ENCODE data around the gene CACYBP.

CACYBP gene

GRCh38 chr1:174999936-175000696 lies at the start of gene CACYBP:
Gene CACYBP (plus strand): TSS chr1:174999947. CDS start chr1:175000181, 234 bp downstream.
- CTCF ChIA-PET: interaction anchor here (0.9 to 5.9 kb wide), 9 partner anchors 10 to 783 kb away, joined by 3 to 58 read pairs (median 5); no protein-coding TSS in a partner anchor
- POLR2A ChIA-PET: interaction anchor here (1.0 to 2.5 kb wide), 5 partner anchors 17 to 738 kb away, joined by 3 to 12 read pairs (median 7); partner anchors contain the start of gene MRPS14
- no peak for TF ChIP-seq CTCF (IDR thresholded peaks at IDR 0.05; ENCODE audit: control extremely low read depth, extremely low read depth, low read depth, missing control alignments)
- no peak for DNase-seq (ENCODE audit: extremely low spot score)

- no peak for TF ChIP-seq CTCF (IDR thresholded peaks at IDR 0.05; ENCODE audit: control extremely low read depth, extremely low read depth, low read depth, missing control alignments)
- CTCF ChIA-PET: interaction anchor here (1.1 to 2.2 kb wide), 8 partner anchors 8 to 45 kb away, joined by 3 to 8 read pairs (median 6); no protein-coding TSS in a partner anchor
- no peak for DNase-seq (ENCODE audit: extremely low spot score)
- POLR2A ChIA-PET: interaction anchor here (1.0 kb wide), 1 partner anchor 14 kb away, joined by 6 read pairs; no protein-coding TSS in a partner anchor
Measured at GRCh38 chr1:174953285-174954072, 46.3 kb upstream of the CACYBP start.

GRCh38 chr1:174954073-174954460 lies 45.7 kb upstream of the CACYBP start:
- DNase-seq (ENCODE audit: extremely low spot score): no peak
- ChIA-PET CTCF (interaction anchor here (1.0 to 2.2 kb wide), 9 partner anchors 8 to 45 kb away, joined by 3 to 8 read pairs (median 5); no protein-coding TSS in a partner anchor), POLR2A (no interaction called here)
- no peak for TF ChIP-seq CTCF (IDR thresholded peaks at IDR 0.05; ENCODE audit: control extremely low read depth, extremely low read depth, low read depth, missing control alignments)

GRCh38 chr1:174954671-174955669 lies 44.8 kb upstream of the CACYBP start:
- POLR2A ChIA-PET: no interaction called here
- TF ChIP-seq CTCF (IDR thresholded peaks at IDR 0.05; ENCODE audit: control extremely low read depth, extremely low read depth, low read depth, missing control alignments): no peak
- DNase-seq (ENCODE audit: extremely low spot score): no peak
- CTCF ChIA-PET: interaction anchor here (1.0 to 2.0 kb wide), 8 partner anchors 9 to 41 kb away, joined by 3 to 8 read pairs (median 5); no protein-coding TSS in a partner anchor

- ChIA-PET POLR2A (no interaction called here), CTCF (interaction anchor here (0.6 to 1.7 kb wide), 2 partner anchors 9 to 15 kb away, joined by 3 to 5 read pairs; no protein-coding TSS in a partner anchor)
- no peak for TF ChIP-seq CTCF (IDR thresholded peaks at IDR 0.05; ENCODE audit: control extremely low read depth, extremely low read depth, low read depth, missing control alignments)
- no peak for DNase-seq (ENCODE audit: extremely low spot score)
Measured at GRCh38 chr1:174956086-174956485, 43.7 kb upstream of the CACYBP start.
